ENCODE results near the gene BCAS1.

DNA sequence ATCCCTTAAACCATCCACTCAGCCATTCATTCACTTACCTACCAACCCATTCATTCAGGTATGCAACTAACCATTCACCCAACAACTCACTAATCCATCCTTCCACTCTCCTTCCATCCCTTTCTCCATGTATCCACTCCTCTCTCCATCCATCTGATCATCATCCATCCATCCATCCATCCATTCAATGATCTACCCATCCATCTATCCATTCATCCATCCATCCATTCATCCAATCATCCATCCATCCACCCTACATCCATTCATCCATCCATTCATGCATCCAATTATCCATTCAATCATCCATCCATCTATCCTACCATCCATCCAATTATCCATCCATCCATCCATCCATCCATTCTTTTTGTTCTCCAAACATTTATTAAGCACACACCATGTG lies 13.8 kb upstream of the BCAS1 start:
- TF ChIP-seq, protein P1, sequence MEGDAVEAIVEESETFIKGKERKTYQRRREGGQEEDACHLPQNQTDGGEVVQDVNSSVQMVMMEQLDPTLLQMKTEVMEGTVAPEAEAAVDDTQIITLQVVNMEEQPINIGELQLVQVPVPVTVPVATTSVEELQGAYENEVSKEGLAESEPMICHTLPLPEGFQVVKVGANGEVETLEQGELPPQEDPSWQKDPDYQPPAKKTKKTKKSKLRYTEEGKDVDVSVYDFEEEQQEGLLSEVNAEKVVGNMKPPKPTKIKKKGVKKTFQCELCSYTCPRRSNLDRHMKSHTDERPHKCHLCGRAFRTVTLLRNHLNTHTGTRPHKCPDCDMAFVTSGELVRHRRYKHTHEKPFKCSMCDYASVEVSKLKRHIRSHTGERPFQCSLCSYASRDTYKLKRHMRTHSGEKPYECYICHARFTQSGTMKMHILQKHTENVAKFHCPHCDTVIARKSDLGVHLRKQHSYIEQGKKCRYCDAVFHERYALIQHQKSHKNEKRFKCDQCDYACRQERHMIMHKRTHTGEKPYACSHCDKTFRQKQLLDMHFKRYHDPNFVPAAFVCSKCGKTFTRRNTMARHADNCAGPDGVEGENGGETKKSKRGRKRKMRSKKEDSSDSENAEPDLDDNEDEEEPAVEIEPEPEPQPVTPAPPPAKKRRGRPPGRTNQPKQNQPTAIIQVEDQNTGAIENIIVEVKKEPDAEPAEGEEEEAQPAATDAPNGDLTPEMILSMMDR (IDR thresholded peaks at IDR 0.05; ENCODE audit: low read depth, low read length) = no peak
- TF ChIP-seq EZH2phosphoT487 (IDR thresholded peaks at IDR 0.05; ENCODE audit: low read depth) = no peak

All from OCI-LY3 (cell line).